GM10847 (cell line): Measurements from ENCODE around the gene LIG4.

Source experiments
- POLR2A ChIP-seq: IDR thresholded peaks from 2 replicates; pipeline ENCODE4 v1.6.1; 2011; ENCODE audit not compliant: insufficient read length; ENCODE audit errors: extremely low read depth

Gene LIG4

GRCh38 chr13:108210551-108210950, 4.8 kb downstream of the LIG4 start:
- no peak for TF ChIP-seq POLR2A

- TF ChIP-seq POLR2A, result no peak
These were observed 14.4 kb downstream of the LIG4 start for GRCh38 chr13:108200781-108201398.

- TF ChIP-seq POLR2A, result no peak
These were observed 19.5 kb downstream of the LIG4 start for GRCh38 chr13:108195861-108196260.

GRCh38 chr13:108195146-108195545, 20.2 kb downstream of the LIG4 start:
- no peak for TF ChIP-seq POLR2A

- TF ChIP-seq POLR2A, result no peak
These were observed 20.9 kb downstream of the LIG4 start for GRCh38 chr13:108194435-108194936.

- TF ChIP-seq POLR2A, result no peak
These were observed 21.5 kb downstream of the LIG4 start for GRCh38 chr13:108193806-108194205.

GRCh38 chr13:108190897-108191296, 24.4 kb downstream of the LIG4 start:
- TF ChIP-seq POLR2A, result no peak

GRCh38 chr13:108188260-108188659, 27.1 kb downstream of the LIG4 start:
- TF ChIP-seq POLR2A, result no peak

GRCh38 chr13:108185223-108185622, 30.1 kb downstream of the LIG4 start:
- TF ChIP-seq POLR2A, result no peak

GRCh38 chr13:108182652-108183051, 32.7 kb downstream of the LIG4 start:
- no peak for TF ChIP-seq POLR2A

- no peak for TF ChIP-seq POLR2A
These were observed 37.3 kb downstream of the LIG4 start for GRCh38 chr13:108178078-108178477.

GRCh38 chr13:108176685-108177274, 38.6 kb downstream of the LIG4 start:
- TF ChIP-seq POLR2A, result no peak

- TF ChIP-seq POLR2A, result no peak
These were observed 46.4 kb downstream of the LIG4 start for GRCh38 chr13:108168929-108169328.

- no peak for TF ChIP-seq POLR2A
These were observed 49.3 kb downstream of the LIG4 start for GRCh38 chr13:108166078-108166477.

GRCh38 chr13:108158746-108159145, 56.6 kb downstream of the LIG4 start:
- no peak for TF ChIP-seq POLR2A
